Stomach (tissue), 9 donors: ENCODE results near the gene NEK4. TPM values are rescaled to one million over a fixed set of nuclear protein-coding genes. Genes with fewer than 3 reads are reported as not detected.

Experiments
- DNase-seq, 2 donors: peaks; one replicate each; pipeline versions ENCODE4 v3.0.0 to v3.0.0-alpha.2; 2013 to 2019
- H3K27ac ChIP-seq, 5 donors: fragments of 200-600 bp in 4 of 5; sonication (generic) in 4 of 5; one replicate each; pipeline ENCODE4 v1.5.1; 2013 to 2019; ENCODE audit warnings: mild to moderate bottlenecking in 1 of 5, moderate library complexity in 1 of 5
- H3K27me3 ChIP-seq, 3 donors: fragments of 200-600 bp; sonication (generic); one replicate each; pipeline ENCODE4 v1.5.1; 2017 to 2019; ENCODE audit warnings: mixed run types in 1 of 3
- H3K36me3 ChIP-seq, 4 donors: fragments of 200-600 bp; sonication (generic); 1 replicate in 3 of 4; 2 replicates in 1 of 4; pipeline ENCODE4 v1.5.1; 2016 to 2019
- H3K4me1 ChIP-seq, 4 donors: fragments of 200-600 bp; sonication (generic); one replicate each; pipeline ENCODE4 v1.5.1; 2016 to 2019
- H3K4me3 ChIP-seq, 4 donors: fragments of 200-600 bp; sonication (generic) in 3 of 4; one replicate each; pipeline ENCODE4 v1.5.1; 2016 to 2019; ENCODE audit warnings: mild to moderate bottlenecking in 1 of 4
- H3K9me3 ChIP-seq, 4 donors: fragments of 200-600 bp; sonication (generic); one replicate each; pipeline ENCODE4 v1.5.1; 2016 to 2019
- EP300 ChIP-seq: sonication (generic); formaldehyde crosslinking; IDR thresholded peaks from one replicate; pipeline ENCODE4 v1.6.1; 2017; ENCODE audit warnings: antibody characterized with exemption
- POLR2A ChIP-seq, 4 donors: fragments of 450-650 bp; IDR thresholded peaks; one replicate each; pipeline ENCODE4 v1.6.1; 2016; ENCODE audit warnings: antibody characterized with exemption in 4 of 4, control low read depth in 2 of 4, mild to moderate bottlenecking in 1 of 4, moderate library complexity in 1 of 4
- POLR2AphosphoS5 ChIP-seq, 3 donors: sonication (generic); formaldehyde crosslinking; IDR thresholded peaks; one replicate each; pipeline ENCODE4 v1.6.1; 2016; ENCODE audit warnings: antibody characterized with exemption in 3 of 3
- WGBS, 5 donors: extraction: QIAGEN DNeasy Blood & Tissue Kit in 3 of 5; methylation state at CpG; one replicate each; pipeline versions ENCODE4 v1.1.5 to v1.1.7; 2013 to 2018; 5-methylcytosine and 5-hydroxymethylcytosine counted together
- intact Hi-C: fragments of 100-400 bp; cut with DNase I; formaldehyde crosslinking; loops from one replicate; pipeline ENCODE4 v1.15.1; 2023; ENCODE audit warnings: low total_unique reads
- polyA plus RNA-seq, 3 donors: library from polyadenylated mRNA; stranded (reverse); fragments of 200-250 nt; gene quantifications; one replicate each; pipeline ENCODE4 v1.2.3, GENCODE V29; 2013
- total RNA-seq, 5 donors: library from RNA; depleted of rRNA; stranded (reverse); fragments of >200 nt; gene quantifications; one replicate each; pipeline versions ENCODE4 v1.1.0 to v1.2.3, GENCODE V29; 2014 to 2016
- TF ChIP-seq, protein P1 (sequence below), 7 experiments: fragments of 450-650 bp in 4 of 7; fragments of 200-600 bp in 3 of 7; sonication (generic) in 3 of 7; IDR thresholded peaks; one replicate each; pipeline ENCODE4 v1.5.1; 2016 to 2019; ENCODE audit warnings: antibody characterized with exemption in 7 of 7, control low read depth in 2 of 7, mild to moderate bottlenecking in 1 of 7
- donor health status: healthy with polysubstance abuse.
- donor health status: Bipolar disorder and iron deficiency.
- donor health status: healthy.

The NEK4 gene
- total and polyA plus RNA-seq, 8 donors: 4.3 to 30.7 (median 12.6) TPM

DNA sequence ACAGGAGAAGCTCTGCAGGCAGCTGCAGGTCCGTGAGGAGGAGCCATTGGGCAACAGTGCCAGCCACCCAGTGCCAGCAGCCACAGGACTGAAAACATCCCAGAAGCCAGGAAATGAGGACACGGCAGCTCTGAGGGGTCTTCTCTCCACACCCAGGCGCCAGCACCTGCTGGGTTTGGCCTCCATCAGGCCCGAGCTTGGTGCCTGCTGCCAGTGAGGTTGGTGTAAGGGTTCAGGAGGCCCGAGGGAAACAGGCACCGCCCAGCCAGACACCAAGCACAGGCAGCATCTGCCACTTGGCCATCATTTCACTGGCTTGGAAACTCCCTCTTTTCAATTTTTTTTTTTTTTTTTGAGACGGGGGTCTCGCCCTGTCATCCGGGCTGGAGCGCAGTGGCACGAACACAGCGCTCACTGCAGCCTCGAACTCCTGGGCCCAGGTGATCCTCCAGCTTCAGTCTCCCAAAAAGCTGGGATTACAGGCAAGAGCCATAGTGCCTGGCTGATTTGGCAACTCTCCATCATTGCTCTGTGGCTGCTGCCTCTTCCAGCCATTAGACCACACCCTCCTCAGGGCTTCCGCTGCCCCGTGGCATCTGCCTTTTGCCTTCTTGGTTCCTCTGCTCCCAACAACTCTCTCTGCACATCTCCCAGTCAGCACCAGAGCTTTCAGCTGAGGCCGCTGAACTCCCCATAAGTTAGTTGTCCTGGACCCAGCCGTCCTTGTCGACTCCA is 22.4 kb upstream of the NEK4 start:
- Histone ChIP-seq H3K4me3 (no peak overlapping the region), H3K36me3 (no peaks in the 10 kb centered on the region), H3K9me3 (no peaks in the 10 kb centered on the region), H3K27me3 (no peaks in the 10 kb centered on the region), H3K4me1 (peaks cover 0 to 14% (median 0%) of the 10 kb centered on the region in 4 donors), H3K27ac (no peak overlapping the region)
- TF ChIP-seq EP300: no peak
- TF ChIP-seq, protein P1, sequence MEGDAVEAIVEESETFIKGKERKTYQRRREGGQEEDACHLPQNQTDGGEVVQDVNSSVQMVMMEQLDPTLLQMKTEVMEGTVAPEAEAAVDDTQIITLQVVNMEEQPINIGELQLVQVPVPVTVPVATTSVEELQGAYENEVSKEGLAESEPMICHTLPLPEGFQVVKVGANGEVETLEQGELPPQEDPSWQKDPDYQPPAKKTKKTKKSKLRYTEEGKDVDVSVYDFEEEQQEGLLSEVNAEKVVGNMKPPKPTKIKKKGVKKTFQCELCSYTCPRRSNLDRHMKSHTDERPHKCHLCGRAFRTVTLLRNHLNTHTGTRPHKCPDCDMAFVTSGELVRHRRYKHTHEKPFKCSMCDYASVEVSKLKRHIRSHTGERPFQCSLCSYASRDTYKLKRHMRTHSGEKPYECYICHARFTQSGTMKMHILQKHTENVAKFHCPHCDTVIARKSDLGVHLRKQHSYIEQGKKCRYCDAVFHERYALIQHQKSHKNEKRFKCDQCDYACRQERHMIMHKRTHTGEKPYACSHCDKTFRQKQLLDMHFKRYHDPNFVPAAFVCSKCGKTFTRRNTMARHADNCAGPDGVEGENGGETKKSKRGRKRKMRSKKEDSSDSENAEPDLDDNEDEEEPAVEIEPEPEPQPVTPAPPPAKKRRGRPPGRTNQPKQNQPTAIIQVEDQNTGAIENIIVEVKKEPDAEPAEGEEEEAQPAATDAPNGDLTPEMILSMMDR (IDR thresholded peaks at IDR 0.05): no peak
- TF ChIP-seq POLR2A (IDR thresholded peaks at IDR 0.05): no peak
- TF ChIP-seq POLR2AphosphoS5 (IDR thresholded peaks at IDR 0.05): no peak
- intact Hi-C loops: no loop called here
- no peak for DNase-seq
- 74 to 87% (median 79%) methylated on average over 17 to 18 of the region's 18 CpGs for WGBS, 5 donors

DNA sequence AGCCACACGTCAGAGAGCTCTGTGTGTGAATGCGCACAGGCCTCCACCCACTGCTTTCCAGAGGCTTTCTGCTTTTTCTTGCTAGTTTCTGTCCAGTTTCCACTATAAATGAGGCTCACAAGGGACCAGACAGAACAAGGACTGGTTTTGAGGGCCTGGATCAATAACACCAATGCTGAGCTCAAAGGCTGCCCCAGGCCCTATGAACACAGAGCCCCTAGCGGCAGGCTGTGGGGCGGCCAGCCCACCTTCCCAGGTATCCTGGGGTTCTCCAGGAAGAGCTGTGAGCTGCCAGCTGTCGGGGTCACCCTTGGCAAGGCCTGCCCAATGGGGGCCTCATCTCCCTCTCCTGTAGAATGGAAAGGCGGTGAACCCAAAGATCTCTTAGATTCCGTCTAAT is 21.7 kb upstream of the NEK4 start:
- peaks cover 0 to 14% (median 0%) of the 10 kb centered on the region in 4 donors for H3K4me1 ChIP-seq
- no peaks in the 10 kb centered on the region for H3K27me3 ChIP-seq
- no peaks in the 10 kb centered on the region for H3K9me3 ChIP-seq
- no peak for DNase-seq
- intact Hi-C loops: no loop called here
- no peaks in the 10 kb centered on the region for H3K36me3 ChIP-seq
- no peak overlapping the region for H3K27ac ChIP-seq
- 81 to 88% (median 87%) methylated on average over 7 of the region's 7 CpGs for WGBS, 5 donors
- TF ChIP-seq, protein P1 (IDR thresholded peaks at IDR 0.05): no peak
- TF ChIP-seq POLR2AphosphoS5 (IDR thresholded peaks at IDR 0.05) (no peak), EP300 (no peak), POLR2A (IDR thresholded peaks at IDR 0.05) (no peak)
- H3K4me3 ChIP-seq: no peak overlapping the region

DNA sequence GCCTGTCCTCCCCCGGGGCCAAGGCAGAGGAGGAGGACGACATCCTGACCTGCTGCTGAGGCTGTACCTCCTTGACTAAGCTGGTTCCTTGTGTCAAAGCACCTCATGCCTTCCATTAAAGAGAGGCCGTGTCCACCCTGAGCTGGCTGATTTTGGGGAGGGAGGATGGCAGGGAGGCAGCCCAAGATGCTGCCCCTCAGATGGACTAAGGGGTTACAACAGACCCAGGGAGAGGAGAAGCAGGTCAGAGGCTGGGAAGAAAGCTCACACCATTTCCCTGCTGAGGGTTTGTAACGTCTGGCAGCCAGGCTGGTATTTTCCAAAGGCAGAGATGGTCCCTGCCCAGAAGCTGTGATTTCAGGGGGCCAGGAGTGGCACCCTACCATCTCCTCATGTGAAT is 21.2 kb upstream of the NEK4 start:
- Histone ChIP-seq H3K36me3 (no peaks in the 10 kb centered on the region), H3K27me3 (no peaks in the 10 kb centered on the region), H3K4me3 (no peak overlapping the region), H3K27ac (no peak overlapping the region), H3K9me3 (no peaks in the 10 kb centered on the region), H3K4me1 (peaks cover 0 to 14% (median 0%) of the 10 kb centered on the region in 4 donors)
- intact Hi-C loops: no loop called here
- WGBS, 5 donors: 67 to 88% (median 75%) methylated on average over 4 of the region's 4 CpGs
- no peak for TF ChIP-seq EP300
- no peak for TF ChIP-seq POLR2AphosphoS5 (IDR thresholded peaks at IDR 0.05)
- TF ChIP-seq POLR2A (IDR thresholded peaks at IDR 0.05): no peak
- TF ChIP-seq, protein P1 (IDR thresholded peaks at IDR 0.05): no peak
- no peak for DNase-seq

DNA sequence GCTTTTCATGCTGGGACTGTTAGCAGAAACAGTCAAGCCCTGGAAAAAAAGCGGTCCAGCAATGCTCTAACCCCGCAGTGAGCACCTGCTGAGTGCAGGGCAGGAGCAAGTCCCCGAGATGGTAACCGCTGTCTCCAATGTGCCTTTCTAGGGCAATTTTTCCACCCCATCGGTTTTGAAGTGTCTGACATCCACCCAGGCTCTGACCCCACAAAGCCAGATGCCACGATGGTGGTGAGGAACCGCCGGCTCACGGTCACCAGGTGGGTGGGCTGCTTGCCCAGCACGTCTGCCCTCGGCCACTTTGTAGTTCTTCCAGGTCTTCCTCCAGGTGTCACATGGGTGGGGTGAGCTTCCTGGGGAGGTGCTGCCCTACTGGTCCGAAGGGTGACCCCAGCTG is 20.6 kb upstream of the NEK4 start:
- WGBS, 5 donors: 81 to 91% (median 85%) methylated on average over 11 to 12 of the region's 12 CpGs
- H3K4me1 ChIP-seq: peaks cover 0 to 14% (median 0%) of the 10 kb centered on the region in 4 donors
- intact Hi-C loops: no loop called here
- DNase-seq: no peak
- H3K27ac ChIP-seq: no peak overlapping the region
- TF ChIP-seq POLR2A (IDR thresholded peaks at IDR 0.05) (no peak), POLR2AphosphoS5 (IDR thresholded peaks at IDR 0.05) (no peak), EP300 (no peak)
- TF ChIP-seq, protein P1 (IDR thresholded peaks at IDR 0.05): no peak
- no peaks in the 10 kb centered on the region for H3K9me3 ChIP-seq
- H3K27me3 ChIP-seq: no peaks in the 10 kb centered on the region
- no peak overlapping the region for H3K4me3 ChIP-seq
- no peaks in the 10 kb centered on the region for H3K36me3 ChIP-seq
